ENCODE data around the gene MST1R.

GRCh38 chr3:49878686-49879085, 25.0 kb downstream of the MST1R start:
- TF ChIP-seq, protein P1, sequence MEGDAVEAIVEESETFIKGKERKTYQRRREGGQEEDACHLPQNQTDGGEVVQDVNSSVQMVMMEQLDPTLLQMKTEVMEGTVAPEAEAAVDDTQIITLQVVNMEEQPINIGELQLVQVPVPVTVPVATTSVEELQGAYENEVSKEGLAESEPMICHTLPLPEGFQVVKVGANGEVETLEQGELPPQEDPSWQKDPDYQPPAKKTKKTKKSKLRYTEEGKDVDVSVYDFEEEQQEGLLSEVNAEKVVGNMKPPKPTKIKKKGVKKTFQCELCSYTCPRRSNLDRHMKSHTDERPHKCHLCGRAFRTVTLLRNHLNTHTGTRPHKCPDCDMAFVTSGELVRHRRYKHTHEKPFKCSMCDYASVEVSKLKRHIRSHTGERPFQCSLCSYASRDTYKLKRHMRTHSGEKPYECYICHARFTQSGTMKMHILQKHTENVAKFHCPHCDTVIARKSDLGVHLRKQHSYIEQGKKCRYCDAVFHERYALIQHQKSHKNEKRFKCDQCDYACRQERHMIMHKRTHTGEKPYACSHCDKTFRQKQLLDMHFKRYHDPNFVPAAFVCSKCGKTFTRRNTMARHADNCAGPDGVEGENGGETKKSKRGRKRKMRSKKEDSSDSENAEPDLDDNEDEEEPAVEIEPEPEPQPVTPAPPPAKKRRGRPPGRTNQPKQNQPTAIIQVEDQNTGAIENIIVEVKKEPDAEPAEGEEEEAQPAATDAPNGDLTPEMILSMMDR (conservative IDR thresholded peaks at IDR 0.05; ENCODE audit: low read depth in 2 of 2), result no peak
- no peak for TF ChIP-seq EZH2 (IDR thresholded peaks at IDR 0.05; ENCODE audit: low read depth, unreplicated experiment)
- no peak for TF ChIP-seq POLR2AphosphoS5 (IDR thresholded peaks at IDR 0.05; ENCODE audit: low read depth)
- no peak for TF ChIP-seq JUNB (IDR thresholded peaks at IDR 0.05; ENCODE audit: unreplicated experiment)
- TF ChIP-seq, protein P2, sequence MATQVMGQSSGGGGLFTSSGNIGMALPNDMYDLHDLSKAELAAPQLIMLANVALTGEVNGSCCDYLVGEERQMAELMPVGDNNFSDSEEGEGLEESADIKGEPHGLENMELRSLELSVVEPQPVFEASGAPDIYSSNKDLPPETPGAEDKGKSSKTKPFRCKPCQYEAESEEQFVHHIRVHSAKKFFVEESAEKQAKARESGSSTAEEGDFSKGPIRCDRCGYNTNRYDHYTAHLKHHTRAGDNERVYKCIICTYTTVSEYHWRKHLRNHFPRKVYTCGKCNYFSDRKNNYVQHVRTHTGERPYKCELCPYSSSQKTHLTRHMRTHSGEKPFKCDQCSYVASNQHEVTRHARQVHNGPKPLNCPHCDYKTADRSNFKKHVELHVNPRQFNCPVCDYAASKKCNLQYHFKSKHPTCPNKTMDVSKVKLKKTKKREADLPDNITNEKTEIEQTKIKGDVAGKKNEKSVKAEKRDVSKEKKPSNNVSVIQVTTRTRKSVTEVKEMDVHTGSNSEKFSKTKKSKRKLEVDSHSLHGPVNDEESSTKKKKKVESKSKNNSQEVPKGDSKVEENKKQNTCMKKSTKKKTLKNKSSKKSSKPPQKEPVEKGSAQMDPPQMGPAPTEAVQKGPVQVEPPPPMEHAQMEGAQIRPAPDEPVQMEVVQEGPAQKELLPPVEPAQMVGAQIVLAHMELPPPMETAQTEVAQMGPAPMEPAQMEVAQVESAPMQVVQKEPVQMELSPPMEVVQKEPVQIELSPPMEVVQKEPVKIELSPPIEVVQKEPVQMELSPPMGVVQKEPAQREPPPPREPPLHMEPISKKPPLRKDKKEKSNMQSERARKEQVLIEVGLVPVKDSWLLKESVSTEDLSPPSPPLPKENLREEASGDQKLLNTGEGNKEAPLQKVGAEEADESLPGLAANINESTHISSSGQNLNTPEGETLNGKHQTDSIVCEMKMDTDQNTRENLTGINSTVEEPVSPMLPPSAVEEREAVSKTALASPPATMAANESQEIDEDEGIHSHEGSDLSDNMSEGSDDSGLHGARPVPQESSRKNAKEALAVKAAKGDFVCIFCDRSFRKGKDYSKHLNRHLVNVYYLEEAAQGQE (IDR thresholded peaks at IDR 0.05; ENCODE audit: unreplicated experiment), result no peak
- no peak for TF ChIP-seq EZH2phosphoT487 (IDR thresholded peaks at IDR 0.05; ENCODE audit: unreplicated experiment)
- TF ChIP-seq CREB1 (CRISPR knock-in tag; IDR thresholded peaks at IDR 0.05; ENCODE audit: low read depth), result no peak
- TF ChIP-seq ZNF331 (CRISPR knock-in tag; IDR thresholded peaks at IDR 0.05; ENCODE audit: low read depth), result no peak
- no peak for TF ChIP-seq ZNF114 (CRISPR knock-in tag; IDR thresholded peaks at IDR 0.05)
- no peak for TF ChIP-seq ETS1 (IDR thresholded peaks at IDR 0.05)
